Activated CD4-positive, alpha-beta T cell treated with anti-CD3 and anti-CD28 coated beads, Interleukin-2, amount 50 U/mL, for 4 hours (primary cell): Measurements from ENCODE around the gene LDLRAD3.

Experiments used
- DNase-seq, 2 experiments: peaks; one replicate each; pipeline ENCODE4 v3.0.0-alpha.2; 2020

The LDLRAD3 gene

DNA sequence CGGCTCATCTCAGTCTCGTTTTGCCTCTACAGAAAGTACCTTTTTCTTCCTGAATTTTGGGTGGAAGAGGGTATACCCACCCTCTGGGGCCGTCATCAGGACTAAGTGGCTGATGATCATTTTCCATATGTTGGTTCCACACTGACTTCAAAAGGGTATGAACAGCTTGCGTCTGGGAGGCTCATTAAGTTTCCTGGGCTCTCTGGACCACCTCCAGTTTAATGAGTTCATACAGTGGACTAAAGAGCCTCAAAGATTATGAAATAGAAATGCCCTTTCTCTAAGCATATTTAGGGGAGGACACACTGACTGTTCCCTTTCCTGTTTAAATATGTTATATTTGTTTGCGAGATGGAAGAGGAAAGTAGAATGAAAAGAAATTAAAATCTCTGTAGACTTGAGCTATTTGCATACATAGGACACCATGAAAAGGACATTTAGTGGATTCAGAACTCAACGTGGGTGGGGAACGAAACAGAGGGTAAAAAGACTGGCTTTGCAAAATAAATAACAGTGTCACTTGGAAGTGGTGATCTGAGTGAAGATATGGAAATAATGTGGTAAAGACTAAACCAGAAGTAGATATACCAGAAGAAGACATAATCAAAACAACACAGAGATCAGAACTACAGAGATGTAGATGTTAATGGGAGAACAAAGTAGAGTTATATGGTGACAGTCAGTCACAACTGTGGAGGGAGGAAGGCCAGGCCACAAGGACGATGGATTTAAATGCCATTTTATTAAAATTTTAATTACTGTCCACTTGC is 18.7 kb downstream of the LDLRAD3 start:
- no peak for DNase-seq

DNA sequence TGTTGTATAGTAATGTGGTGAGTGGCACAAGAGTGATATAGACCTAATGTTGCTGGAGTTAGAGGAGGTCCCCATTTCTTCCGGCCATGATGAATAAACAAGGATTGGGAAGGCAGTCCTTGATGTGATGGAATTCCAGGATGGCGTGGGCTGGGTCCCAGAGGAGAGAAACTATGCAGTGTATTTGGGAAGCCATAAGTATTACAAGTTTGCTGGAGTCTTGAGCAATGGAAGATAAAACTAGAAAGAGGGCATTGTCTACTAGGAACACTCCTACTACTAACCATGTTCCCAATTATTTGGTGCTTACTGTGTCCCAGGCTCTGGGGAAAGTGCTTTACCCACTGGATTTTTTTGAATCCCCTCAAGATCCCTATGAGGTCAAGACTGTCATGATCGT is 20.0 kb downstream of the LDLRAD3 start:
- DNase-seq = no peak

DNA sequence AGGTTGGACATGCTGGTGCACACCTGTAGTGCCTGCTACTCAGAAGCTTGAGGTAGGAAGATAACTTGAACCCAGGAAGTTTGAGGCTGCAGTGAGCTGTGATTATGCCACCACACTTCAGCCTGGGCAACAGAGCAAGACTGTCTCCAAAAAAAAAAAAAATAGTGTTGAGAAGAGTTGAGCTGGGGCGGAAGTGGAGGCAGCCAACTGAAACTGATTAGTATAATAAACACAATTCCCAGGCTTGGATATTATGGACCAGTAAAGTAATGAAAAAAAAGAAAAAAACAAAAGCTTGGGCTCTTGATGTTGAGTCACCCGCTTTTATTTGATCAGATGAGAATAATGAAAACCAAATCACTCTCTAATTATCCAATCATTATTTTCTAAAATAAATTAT is 21.0 kb downstream of the LDLRAD3 start:
- DNase-seq = no peak

DNA sequence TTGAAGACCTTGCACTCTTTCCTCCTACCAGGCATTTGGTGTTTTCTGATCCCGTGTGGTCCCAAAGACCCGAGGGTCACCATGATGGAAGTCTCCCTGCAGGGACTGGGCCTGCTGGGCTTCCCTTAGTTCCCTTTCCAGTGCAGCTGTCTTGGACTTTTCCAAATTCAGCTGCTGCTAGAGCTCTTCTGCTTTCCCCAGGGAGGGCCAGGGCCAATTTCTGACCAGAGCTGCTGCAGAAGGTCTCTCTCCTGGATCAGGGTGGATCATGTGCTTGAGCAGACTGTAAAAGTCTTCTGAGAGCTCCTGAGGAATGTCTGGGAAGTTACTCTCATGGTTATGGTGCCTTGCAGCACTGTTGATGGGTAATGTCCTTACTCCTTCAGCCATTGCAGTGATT is 23.2 kb downstream of the LDLRAD3 start:
- no peak for DNase-seq

DNA sequence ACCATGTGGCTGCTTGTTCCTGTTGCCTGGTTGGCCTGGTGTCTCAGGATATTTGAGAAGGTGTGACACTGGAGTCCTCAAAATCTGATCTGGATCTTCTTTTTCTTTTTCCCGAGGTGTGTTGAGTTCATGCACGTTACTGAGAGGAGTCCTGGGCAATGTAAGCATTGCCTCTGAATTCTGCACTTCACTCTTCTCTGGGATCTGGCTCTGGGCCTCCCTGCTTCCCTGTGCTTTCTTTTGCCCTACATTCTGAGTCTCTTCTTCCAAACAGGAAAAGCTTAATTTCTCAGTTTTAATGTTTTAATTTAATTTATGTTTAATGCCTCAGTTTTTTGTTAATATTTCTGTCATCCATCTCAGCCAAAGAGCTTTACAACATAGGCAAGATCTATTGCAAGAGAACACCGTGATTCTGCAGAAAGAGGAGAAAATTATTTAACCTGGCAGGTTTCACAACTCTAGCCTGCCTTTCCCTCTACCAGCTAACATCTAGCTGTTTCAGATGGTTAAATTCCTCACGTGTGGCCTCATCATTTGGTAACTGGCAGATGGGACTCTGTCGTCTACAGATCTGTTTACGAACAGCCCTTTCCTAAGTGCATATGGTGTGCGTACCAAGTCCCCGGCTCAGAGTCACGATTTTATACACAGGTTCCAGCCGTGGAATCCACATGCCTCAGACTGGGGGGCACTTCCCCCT is 24.7 kb downstream of the LDLRAD3 start:
- DNase-seq = no peak

DNA sequence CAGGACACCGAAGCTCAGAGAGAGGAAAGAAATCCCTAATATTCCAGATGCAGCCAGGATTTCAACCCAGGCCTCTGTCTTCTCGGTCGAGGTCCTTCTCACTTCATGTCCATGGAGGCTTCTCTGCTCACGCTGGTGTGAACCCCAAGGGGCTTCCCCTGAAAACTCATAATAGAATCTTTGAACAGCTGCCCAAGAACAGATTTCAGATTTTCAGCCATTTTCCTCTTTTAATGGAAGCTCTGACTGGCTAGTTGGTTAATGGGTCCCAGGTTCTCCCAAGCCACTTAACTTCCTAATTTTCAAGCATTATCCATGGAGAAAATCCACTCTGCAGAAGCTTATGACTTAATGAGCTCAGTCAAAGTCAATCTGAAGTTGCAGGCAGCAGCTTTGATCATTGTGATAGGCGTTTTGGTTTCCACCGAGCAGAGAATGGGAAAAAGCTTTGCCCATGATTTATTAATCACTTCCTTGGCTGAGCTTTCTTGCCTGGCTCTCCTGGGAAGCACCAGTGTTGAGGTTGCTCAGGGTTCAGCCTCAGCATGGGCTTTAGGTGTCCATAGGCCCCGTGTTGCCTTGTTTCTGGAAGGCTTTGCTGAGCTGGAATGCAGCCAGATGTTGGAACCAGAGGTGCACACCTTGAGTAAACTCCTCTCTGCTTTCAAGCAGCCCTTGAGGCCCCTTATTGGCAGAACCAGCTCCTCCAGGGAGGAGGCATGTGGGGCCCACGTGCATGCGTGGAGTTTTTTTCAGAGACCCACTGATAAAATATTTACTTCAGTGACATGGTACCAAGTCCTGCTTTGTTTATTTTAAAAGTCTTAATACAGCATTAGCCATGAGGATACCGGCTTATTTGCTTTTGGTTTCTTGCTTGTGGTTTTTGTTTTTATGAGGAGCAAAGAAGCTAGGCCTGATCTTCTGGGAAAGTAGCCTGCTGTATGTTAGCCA is 25.5 kb downstream of the LDLRAD3 start:
- DNase-seq = no peak

DNA sequence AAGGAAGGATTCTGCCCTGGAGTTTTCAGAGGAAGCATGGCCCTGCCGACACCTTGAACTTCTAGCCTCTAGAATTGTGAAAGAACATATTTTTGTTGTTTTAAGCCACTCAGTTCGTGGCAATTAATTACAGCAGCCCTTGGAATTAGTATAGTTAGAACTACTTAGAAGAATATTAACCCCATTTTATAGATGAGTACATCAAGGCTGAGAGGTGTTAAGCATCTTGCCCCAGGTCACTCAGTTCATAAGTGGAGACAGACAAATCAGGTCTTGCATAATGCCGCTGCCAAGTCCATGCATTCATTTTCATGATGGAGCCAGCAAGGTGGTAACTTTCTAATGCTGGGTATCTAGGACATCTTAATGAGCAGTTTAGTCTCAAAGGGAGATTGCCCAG is 26.6 kb downstream of the LDLRAD3 start:
- DNase-seq = no peak

DNA sequence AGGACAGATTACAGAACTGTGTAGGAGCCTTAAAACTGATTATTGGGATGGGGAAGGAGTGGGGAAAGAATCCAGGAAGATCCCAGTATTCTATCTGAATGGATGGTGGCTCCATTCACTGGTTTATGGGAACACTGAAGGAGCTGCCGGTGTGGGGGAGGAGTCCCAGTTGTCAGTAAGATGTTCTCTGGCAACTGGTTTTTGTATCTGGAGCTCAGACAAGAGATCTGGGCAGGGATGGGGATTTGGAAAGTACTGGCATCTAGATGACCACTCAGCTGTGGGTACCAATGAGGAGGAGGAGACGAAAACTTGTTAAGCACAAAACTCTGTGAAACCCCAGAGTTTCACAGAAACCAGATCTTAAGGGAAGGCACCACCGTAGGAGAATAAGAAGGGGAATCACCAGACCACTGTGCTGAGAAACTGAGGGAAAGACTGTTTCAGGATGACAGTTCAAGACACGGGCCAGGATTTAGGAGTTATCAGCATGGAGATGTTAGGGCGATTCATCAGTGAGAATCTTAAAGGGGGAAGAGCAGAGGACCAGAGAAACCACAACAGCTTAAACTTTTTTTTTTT is 28.1 kb downstream of the LDLRAD3 start:
- DNase-seq = no peak

DNA sequence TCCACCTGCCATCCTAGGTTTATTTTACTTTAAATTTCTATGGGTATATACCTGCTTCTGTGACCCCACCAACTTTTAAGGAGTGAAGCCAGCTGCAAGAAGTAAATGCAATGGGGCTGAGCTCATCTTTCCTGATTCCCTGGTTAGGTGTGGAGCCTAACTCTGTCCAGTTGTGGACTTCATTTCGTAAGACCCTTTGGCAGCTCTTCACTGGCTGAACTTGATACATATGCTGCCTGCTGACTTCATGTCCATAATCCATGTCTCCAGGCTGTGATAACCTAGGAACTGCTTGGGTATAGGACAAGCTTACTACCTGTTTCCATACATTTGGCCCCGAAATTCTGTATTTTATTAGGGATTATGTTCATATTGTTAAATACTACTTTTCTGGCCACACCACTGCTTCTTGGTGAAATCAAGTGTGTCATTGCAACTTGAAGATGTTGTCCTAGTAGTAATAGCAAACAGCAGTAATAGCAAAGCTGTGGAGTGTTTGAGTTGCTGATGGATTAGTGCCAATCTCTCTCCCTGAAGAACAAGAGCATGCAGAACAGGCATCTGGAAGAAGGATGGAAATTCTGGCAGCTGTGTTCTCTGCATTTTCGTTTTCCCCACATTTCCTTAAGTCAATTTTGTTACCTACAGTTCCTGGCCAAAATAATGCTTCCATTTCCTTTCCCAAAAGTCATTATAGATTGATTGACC is 31.2 kb downstream of the LDLRAD3 start:
- DNase-seq = no peak

DNA sequence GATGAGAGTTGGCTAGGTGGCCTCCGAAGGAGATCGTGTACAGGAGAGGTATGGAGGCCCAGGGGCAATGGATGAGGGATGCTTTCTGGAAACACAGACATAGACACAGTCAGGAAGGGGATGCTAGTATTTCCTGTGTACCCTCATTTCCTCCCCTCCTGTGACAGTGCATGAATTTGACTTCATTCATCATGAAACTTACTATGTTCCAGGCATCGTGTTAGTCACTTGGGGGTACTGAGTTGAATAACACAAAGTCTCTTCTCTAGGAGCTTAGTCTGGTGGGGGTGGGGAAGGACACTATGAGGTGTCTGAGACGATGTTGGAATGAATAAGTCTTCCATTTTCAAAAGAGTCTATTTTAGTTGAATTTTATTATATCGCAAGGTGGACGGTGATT is 32.6 kb downstream of the LDLRAD3 start:
- DNase-seq = no peak

DNA sequence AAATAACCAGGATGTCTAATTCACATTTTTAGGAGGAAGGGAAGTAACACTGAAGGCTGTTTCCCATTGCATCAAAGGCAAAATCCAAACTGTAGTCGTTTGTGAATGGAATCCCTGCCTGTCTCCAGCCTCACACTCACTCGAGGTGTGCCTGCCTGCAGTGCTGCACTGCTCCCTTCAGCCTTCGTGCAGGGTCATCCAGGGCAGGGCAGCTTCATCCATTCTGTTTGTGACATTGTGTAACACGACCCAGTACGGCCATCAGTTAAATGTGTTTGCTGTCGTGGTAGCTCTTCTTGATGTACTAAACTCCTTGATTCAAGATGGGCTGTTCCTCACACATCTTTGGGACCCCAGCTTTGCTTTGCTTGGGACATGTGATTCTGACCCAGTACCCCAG is 34.3 kb downstream of the LDLRAD3 start:
- no peak for DNase-seq

DNA sequence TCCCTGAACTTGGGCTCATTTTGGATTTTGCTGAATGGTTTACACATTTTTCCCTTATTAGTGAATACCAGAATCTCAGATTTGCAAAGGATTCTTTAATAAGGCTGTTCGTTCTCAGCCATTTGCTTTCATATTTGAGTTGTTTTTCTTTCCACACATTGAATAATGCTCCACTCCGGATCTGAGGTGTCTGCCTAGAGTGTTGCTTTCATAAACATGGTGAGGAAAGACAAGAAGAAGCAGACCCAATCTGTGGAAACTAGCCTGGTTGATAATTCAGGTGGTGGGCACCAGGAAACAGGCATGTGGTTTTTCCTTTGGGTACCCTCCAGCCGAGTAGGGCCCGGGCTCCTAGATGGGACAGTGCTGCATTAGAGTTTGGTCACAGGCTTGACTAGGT is 35.0 kb downstream of the LDLRAD3 start:
- DNase-seq = no peak

DNA sequence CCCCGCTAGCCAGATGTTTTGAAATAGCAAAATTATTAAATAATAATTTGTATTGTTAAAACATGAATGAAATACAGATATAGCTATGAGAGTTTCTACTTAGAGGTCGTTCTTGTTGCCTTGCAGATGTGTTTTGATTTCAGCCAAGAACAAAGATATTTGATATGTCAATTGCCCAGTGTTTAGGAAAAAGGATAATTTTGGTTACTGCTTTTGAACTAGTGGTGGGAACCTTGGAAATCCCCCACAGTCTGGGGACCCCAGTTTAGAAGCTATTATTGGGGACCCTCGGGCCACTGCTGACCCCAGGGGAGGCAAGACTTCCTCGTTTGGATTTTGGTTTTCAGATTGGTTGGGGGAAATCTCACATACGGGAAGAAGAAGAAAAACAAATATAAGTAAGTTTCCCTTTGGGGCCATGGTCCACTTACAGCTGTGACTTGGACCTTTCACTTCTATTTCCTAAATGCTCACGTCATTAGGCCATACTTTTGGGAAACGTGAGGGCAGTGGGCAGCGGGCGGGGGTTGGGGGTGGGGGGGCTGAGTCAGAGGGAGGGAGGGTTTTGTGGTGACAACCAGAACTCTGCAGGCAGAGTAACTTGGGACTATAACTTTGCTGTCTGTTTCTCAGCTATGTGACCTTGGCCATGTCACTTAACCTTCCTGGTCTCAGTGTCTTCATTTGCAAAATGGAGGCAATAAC is 37.0 kb downstream of the LDLRAD3 start:
- DNase-seq = no peak

DNA sequence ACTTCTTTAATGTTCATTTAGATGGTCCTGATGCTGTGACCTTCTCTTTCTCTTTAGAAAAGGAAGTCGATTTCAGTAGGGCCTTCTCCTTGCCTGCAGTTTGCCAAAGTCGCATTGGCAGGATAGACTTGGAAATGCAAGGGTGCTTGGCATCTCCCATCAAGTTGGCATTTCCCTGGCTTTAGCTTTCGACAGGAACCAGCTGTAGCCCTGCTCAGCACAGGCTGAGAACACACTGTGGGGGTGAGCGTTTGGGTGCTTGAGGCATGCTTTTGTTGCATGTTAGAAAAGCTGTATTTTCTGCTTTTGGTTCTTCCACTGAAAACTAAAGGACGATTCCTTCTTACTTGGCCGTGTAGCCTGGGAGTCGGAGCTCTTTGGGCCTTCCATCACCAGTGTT is 37.7 kb downstream of the LDLRAD3 start:
- no peak for DNase-seq

DNA sequence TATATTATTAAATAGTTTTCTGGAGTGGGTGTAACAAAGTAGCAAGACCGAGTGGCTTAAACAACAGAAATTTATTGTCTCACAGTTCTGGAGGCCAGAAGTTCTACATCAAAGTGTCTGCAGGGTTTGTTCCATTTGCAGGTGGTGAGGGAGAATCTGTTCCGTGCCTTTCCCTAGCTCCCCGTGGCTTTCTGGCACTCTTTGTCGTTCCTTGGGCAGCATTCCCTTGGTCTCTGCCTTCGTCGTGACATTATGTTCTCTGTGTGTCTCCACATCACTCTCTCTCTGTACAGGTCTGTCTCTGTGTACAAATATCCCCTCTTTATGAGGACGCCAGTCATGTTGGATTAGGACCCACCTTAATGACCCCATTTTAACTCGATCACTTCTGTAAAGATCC is 38.2 kb downstream of the LDLRAD3 start:
- no peak for DNase-seq

DNA sequence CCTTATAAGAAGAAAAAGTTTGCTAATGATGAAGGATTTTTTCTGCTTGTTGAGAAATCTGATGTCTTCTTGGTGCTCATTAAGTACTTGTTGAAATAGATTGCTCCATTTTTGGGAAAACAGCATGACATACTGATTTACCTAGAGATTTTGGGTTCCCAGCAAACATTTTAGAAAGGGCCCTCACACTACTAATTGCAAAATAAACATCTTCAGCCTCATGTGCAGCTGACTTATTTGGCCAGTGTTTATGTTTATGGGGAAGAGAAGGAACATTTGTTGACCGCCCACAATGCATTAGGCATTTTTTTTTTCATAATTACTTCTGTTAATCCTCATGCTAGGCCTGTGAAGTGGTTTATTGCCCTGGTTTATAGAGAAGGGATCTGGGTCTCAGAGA is 40.1 kb downstream of the LDLRAD3 start:
- no peak for DNase-seq

DNA sequence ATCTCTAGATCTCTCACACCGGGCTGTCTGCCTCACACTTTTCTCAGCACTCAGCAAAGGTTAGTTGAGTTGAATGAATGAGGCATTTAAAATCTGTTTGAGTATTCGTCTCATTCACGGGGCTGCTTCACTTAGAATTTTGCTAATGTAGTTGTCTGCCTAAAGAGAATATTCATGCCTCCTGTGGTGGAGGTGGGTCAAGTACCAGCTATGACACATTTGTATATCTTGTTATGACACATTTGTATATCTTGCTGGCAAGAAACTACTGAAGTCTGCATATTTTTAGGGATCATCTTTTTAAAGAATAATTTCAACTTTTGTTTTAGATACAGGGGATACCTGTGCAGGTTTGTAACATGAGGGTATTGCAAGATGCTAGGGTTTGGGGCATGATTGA is 43.1 kb downstream of the LDLRAD3 start:
- DNase-seq = no peak

DNA sequence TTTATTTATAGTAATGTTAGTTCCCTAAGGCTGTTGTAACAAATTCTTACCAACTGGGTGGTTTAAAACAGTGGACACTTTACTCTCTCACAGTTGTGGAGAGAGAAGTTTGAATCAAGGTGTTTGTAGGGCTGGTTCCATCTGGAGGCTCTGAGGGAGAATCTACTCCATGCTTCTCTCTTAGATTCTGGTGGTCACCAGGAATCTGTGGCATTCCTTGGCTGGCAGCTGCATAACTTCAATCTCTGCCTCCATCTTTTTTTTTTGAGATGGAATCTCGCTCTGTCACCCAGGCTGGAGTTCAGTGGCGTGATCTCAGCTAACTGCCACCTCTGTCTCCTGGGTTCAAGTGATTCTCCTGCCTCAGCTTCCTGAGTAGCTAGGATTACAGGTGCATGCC is 46.3 kb downstream of the LDLRAD3 start:
- DNase-seq = no peak

DNA sequence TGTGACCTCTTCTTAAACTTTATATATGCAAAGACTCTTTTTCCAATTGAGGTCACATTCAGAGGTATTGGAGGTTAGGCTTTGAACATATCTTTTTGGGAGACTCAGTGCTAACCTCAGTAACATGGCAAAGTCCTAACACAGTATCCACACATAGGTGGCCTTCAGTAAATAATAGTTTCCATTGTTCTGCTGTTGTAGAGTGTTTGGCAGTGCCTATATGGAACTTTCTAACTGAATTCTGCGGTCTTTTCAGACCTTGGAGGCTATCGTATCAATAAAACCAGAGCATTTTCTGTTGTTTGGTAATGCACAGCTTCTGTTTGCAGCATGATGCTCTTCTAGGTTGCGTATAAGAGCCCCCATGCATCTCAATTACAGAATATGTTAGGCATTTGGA is 47.0 kb downstream of the LDLRAD3 start:
- DNase-seq = no peak

DNA sequence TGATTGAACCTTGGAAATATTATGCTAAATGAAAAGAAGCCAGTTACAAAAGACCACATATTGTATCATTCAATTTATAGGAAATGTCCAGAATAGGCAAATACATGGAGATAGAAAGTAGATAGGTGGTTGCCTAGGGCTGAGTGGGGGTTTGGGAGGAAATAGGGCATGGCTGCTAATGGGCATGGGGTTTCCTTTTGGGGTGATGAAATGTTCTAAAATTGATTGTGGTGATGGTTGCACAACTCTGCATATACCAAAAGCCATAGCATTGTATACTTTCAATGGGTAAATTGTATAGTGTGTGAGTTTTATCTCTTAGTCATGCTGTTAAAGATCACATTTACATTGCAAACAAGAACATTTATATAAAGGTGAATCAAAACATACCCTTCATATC is 48.7 kb downstream of the LDLRAD3 start:
- no peak for DNase-seq

DNA sequence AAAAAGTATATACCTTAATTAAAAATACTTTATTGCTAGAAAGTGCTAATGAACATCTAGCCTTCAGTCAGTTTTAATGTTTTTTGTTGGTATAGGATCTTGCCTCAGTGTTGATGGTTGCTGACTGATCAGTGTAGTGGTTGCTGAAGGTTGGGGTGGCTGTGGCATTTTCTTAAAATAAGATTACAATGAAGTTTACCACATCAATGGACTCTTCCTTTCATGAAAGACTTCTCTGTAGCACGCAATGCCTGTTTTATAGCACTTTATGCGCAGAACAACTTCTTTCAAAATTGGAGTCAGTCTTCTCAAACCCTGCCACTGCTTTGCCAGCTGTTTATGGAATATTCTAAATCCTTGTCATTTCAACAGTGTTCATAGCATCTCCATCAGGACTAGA is 50.6 kb downstream of the LDLRAD3 start:
- DNase-seq = no peak
